Spleen (tissue), 3 donors: ENCODE results near the gene CLASP2.

Experiments used
- POLR2A ChIP-seq, 3 donors: fragments of 450-650 bp; IDR thresholded peaks; one replicate each; pipeline ENCODE4 v1.5.1; 2017; ENCODE audit warnings: antibody characterized with exemption in 3 of 3, mild to moderate bottlenecking in 1 of 3
- POLR2AphosphoS5 ChIP-seq, 3 donors: sonication (generic); formaldehyde crosslinking; IDR thresholded peaks; one replicate each; pipeline ENCODE4 v1.5.1; 2017; ENCODE audit warnings: antibody characterized with exemption in 3 of 3

GRCh38 chr3:33577588-33577987 lies 140.5 kb downstream of the CLASP2 start:
- no peak for TF ChIP-seq POLR2A (IDR thresholded peaks at IDR 0.05)
- no peak for TF ChIP-seq POLR2AphosphoS5 (IDR thresholded peaks at IDR 0.05)
